Nephron progenitor cell (in vitro differentiated cells): Measurements from ENCODE around the gene CDC42EP4.

Source experiments
- DNase-seq: peaks from one replicate; pipeline ENCODE4 v3.0.0; 2021
- H3K27ac Mint-ChIP-seq: 2 replicates; pipeline ENCODE4 v1.8.0; 2021; ENCODE audit warnings: mild to moderate bottlenecking, moderate library complexity, mixed read lengths
- H3K27me3 Mint-ChIP-seq: 2 replicates; pipeline ENCODE4 v1.8.0; 2021; ENCODE audit warnings: mild to moderate bottlenecking, low read depth, mixed read lengths; ENCODE audit not compliant: poor library complexity
- H3K36me3 Mint-ChIP-seq: 2 replicates; pipeline ENCODE4 v1.8.0; 2021; ENCODE audit warnings: low read depth, mixed read lengths
- H3K4me1 Mint-ChIP-seq: 2 replicates; pipeline ENCODE4 v1.8.0; 2021; ENCODE audit warnings: mixed read lengths
- H3K4me3 Mint-ChIP-seq: 2 replicates; pipeline ENCODE4 v1.8.0; 2021; ENCODE audit warnings: mild to moderate bottlenecking, moderate library complexity, mixed read lengths
- H3K9me3 Mint-ChIP-seq: 2 replicates; pipeline ENCODE4 v1.8.0; 2021; ENCODE audit warnings: mild to moderate bottlenecking, moderate library complexity, mixed read lengths
- CTCF ChIP-seq: fragments of 200-600 bp; sonication (generic); IDR thresholded peaks from 2 replicates; pipeline ENCODE4 v1.5.0; 2021; ENCODE audit warnings: antibody characterized with exemption

The CDC42EP4 gene

GRCh38 chr17:73292031-73292531, 19.7 kb downstream of the CDC42EP4 start:
- H3K27me3 Mint-ChIP-seq, result peaks cover 3% of the 10 kb centered on the region
- no peak for DNase-seq
- H3K36me3 Mint-ChIP-seq, result peaks cover 7% of the 10 kb centered on the region
- peaks cover 62% of the 10 kb centered on the region for H3K4me1 Mint-ChIP-seq
- no peak overlapping the region for H3K27ac Mint-ChIP-seq
- no peak for TF ChIP-seq CTCF
- H3K4me3 Mint-ChIP-seq, result no peak overlapping the region
- H3K9me3 Mint-ChIP-seq, result no peaks in the 10 kb centered on the region

GRCh38 chr17:73291260-73291801, 20.5 kb downstream of the CDC42EP4 start:
- peaks cover 3% of the 10 kb centered on the region for H3K27me3 Mint-ChIP-seq
- peak overlapping the region; percentile 68 for H3K27ac Mint-ChIP-seq
- peaks cover 70% of the 10 kb centered on the region for H3K4me1 Mint-ChIP-seq
- no peak overlapping the region for H3K4me3 Mint-ChIP-seq
- TF ChIP-seq CTCF, result no peak
- H3K36me3 Mint-ChIP-seq, result peaks cover 14% of the 10 kb centered on the region
- no peaks in the 10 kb centered on the region for H3K9me3 Mint-ChIP-seq
- DNase-seq, result no peak

- H3K36me3 Mint-ChIP-seq, result peaks cover 19% of the 10 kb centered on the region
- peaks cover 76% of the 10 kb centered on the region for H3K4me1 Mint-ChIP-seq
- no peak overlapping the region for H3K4me3 Mint-ChIP-seq
- no peak for TF ChIP-seq CTCF
- no peaks in the 10 kb centered on the region for H3K9me3 Mint-ChIP-seq
- peaks cover 3% of the 10 kb centered on the region for H3K27me3 Mint-ChIP-seq
- no peak for DNase-seq
- H3K27ac Mint-ChIP-seq, result peak overlapping the region; percentile 55
Measured at GRCh38 chr17:73290399-73291259, 21.2 kb downstream of the CDC42EP4 start.

- no peak for DNase-seq
- H3K4me1 Mint-ChIP-seq, result peaks cover 82% of the 10 kb centered on the region
- no peak for TF ChIP-seq CTCF
- H3K36me3 Mint-ChIP-seq, result peaks cover 14% of the 10 kb centered on the region
- H3K27me3 Mint-ChIP-seq, result peaks cover 3% of the 10 kb centered on the region
- H3K27ac Mint-ChIP-seq, result peak overlapping the region; percentile 70
- no peaks in the 10 kb centered on the region for H3K9me3 Mint-ChIP-seq
- H3K4me3 Mint-ChIP-seq, result no peak overlapping the region
Measured at GRCh38 chr17:73289549-73290254, 22.1 kb downstream of the CDC42EP4 start.

GRCh38 chr17:73288534-73289302, 23.1 kb downstream of the CDC42EP4 start:
- Mint-ChIP-seq H3K9me3 (no peaks in the 10 kb centered on the region), H3K36me3 (peaks cover 14% of the 10 kb centered on the region), H3K27me3 (peaks cover 3% of the 10 kb centered on the region), H3K4me1 (peaks cover 90% of the 10 kb centered on the region), H3K27ac (peak overlapping the region; percentile 70), H3K4me3 (no peak overlapping the region)
- TF ChIP-seq CTCF, result no peak
- no peak for DNase-seq
